Astrocyte (in vitro differentiated cells and primary cell): ENCODE measurements around the gene EMP1. TPM values are rescaled to one million over a fixed set of nuclear protein-coding genes. Genes with fewer than 3 reads are reported as not detected.

Source experiments
- DNase-seq: peaks from one replicate; pipeline ENCODE4 v3.0.0-alpha.2; 2010; ENCODE audit warnings: low read depth
- FAIRE-seq: peaks from 2 replicates; lab custom pipeline; 2011; peaks lifted over from hg19 to GRCh38; lab: Jason Lieb, UNC
- H2AFZ ChIP-seq: 2 replicates; pipeline ENCODE4 v1.6.0; 2012; ENCODE audit warnings: low read depth, low read length, inconsistent platforms
- H3K27ac ChIP-seq: 2 replicates; pipeline ENCODE4 v1.5.1; 2011; ENCODE audit warnings: low read depth, low read length, inconsistent platforms
- H3K27me3 ChIP-seq: 2 replicates; pipeline ENCODE4 v1.6.0; 2011; ENCODE audit warnings: low read length, inconsistent platforms; ENCODE audit not compliant: insufficient read depth
- H3K36me3 ChIP-seq: 2 replicates; pipeline ENCODE4 v1.5.1; 2011; ENCODE audit warnings: low read length, inconsistent platforms; ENCODE audit not compliant: insufficient read depth
- H3K4me1 ChIP-seq: 2 replicates; pipeline ENCODE4 v1.5.1; 2011; ENCODE audit warnings: low read length, inconsistent platforms; ENCODE audit not compliant: insufficient read depth
- H3K4me2 ChIP-seq: 2 replicates; pipeline ENCODE4 v1.6.0; 2012; ENCODE audit warnings: low read length, inconsistent platforms
- H3K4me3 ChIP-seq: 2 replicates; pipeline ENCODE4 v1.5.1; 2011; ENCODE audit warnings: low read depth, mild to moderate bottlenecking, low read length, inconsistent platforms; ENCODE audit not compliant: insufficient read depth
- H3K79me2 ChIP-seq: 2 replicates; pipeline ENCODE4 v1.6.0; 2012; ENCODE audit warnings: mild to moderate bottlenecking, low read length, inconsistent platforms; ENCODE audit not compliant: insufficient read depth
- H3K9ac ChIP-seq: 2 replicates; pipeline ENCODE4 v1.6.0; 2012; ENCODE audit warnings: mild to moderate bottlenecking, low read length, inconsistent platforms
- H3K9me3 ChIP-seq: 2 replicates; pipeline ENCODE4 v1.5.1; 2012; ENCODE audit warnings: low read depth, mild to moderate bottlenecking, low read length, inconsistent platforms; ENCODE audit not compliant: insufficient read depth
- H4K20me1 ChIP-seq: 2 replicates; pipeline ENCODE4 v1.6.0; 2012; ENCODE audit warnings: low read length, inconsistent platforms; ENCODE audit not compliant: insufficient read depth
- H3K27ac Mint-ChIP-seq: one replicate; pipeline ENCODE4 v1.8.0; 2021; ENCODE audit warnings: mild to moderate bottlenecking, mixed read lengths; ENCODE audit not compliant: unreplicated experiment
- H3K27me3 Mint-ChIP-seq: one replicate; pipeline ENCODE4 v1.8.0; 2021; ENCODE audit warnings: low read depth, mixed read lengths; ENCODE audit not compliant: unreplicated experiment
- H3K36me3 Mint-ChIP-seq: one replicate; pipeline ENCODE4 v1.8.0; 2021; ENCODE audit warnings: low read depth, mixed read lengths; ENCODE audit not compliant: unreplicated experiment
- H3K4me1 Mint-ChIP-seq: one replicate; pipeline ENCODE4 v1.8.0; 2021; ENCODE audit warnings: low read depth, mixed read lengths; ENCODE audit not compliant: unreplicated experiment
- H3K4me3 Mint-ChIP-seq: one replicate; pipeline ENCODE4 v1.8.0; 2021; ENCODE audit warnings: mild to moderate bottlenecking, moderate library complexity, mixed read lengths; ENCODE audit not compliant: unreplicated experiment
- H3K9me3 Mint-ChIP-seq: one replicate; pipeline ENCODE4 v1.8.0; 2021; ENCODE audit warnings: mild to moderate bottlenecking, mixed read lengths; ENCODE audit not compliant: unreplicated experiment
- EZH2 ChIP-seq: IDR thresholded peaks from 2 replicates; pipeline ENCODE4 v1.6.1; 2012; ENCODE audit warnings: mild to moderate bottlenecking, low read length, inconsistent platforms; ENCODE audit not compliant: insufficient read depth
- total RNA-seq: library from RNA; stranded (reverse); gene quantifications from 2 replicates; pipeline ENCODE4 v1.2.1, GENCODE V29; 2021
- TF ChIP-seq, protein P1 (sequence below): IDR thresholded peaks from 2 replicates; pipeline ENCODE4 v1.5.1; 2011; ENCODE audit warnings: low read depth, mild to moderate bottlenecking, inconsistent platforms, low read length, moderate library complexity; ENCODE audit not compliant: insufficient read depth

EMP1 gene
- total RNA-seq, 1 donor from 2014 or later: 71.7 TPM

- H3K36me3 ChIP-seq: peaks cover 29% of the 10 kb centered on the region
- no peak overlapping the region for H3K27ac Mint-ChIP-seq
- peaks cover 3% of the 10 kb centered on the region for H3K9me3 Mint-ChIP-seq
- peaks cover 5% of the 10 kb centered on the region for H3K36me3 Mint-ChIP-seq
- H2AFZ ChIP-seq: no peak overlapping the region
- H3K79me2 ChIP-seq: no peaks in the 10 kb centered on the region
- no peak overlapping the region for H3K4me3 ChIP-seq
- DNase-seq: no peak
- no peak overlapping the region for H3K4me3 Mint-ChIP-seq
- H3K27me3 ChIP-seq: no peaks in the 10 kb centered on the region
- FAIRE-seq: no peak
- H3K27me3 Mint-ChIP-seq: no peaks in the 10 kb centered on the region
- H3K4me2 ChIP-seq: no peak overlapping the region
- no peaks in the 10 kb centered on the region for H3K9me3 ChIP-seq
- H4K20me1 ChIP-seq: no peaks in the 10 kb centered on the region
- TF ChIP-seq, protein P1, sequence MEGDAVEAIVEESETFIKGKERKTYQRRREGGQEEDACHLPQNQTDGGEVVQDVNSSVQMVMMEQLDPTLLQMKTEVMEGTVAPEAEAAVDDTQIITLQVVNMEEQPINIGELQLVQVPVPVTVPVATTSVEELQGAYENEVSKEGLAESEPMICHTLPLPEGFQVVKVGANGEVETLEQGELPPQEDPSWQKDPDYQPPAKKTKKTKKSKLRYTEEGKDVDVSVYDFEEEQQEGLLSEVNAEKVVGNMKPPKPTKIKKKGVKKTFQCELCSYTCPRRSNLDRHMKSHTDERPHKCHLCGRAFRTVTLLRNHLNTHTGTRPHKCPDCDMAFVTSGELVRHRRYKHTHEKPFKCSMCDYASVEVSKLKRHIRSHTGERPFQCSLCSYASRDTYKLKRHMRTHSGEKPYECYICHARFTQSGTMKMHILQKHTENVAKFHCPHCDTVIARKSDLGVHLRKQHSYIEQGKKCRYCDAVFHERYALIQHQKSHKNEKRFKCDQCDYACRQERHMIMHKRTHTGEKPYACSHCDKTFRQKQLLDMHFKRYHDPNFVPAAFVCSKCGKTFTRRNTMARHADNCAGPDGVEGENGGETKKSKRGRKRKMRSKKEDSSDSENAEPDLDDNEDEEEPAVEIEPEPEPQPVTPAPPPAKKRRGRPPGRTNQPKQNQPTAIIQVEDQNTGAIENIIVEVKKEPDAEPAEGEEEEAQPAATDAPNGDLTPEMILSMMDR: no peak
- no peak for TF ChIP-seq EZH2
- H3K27ac ChIP-seq: no peak overlapping the region
- H3K4me1 ChIP-seq: peaks cover 18% of the 10 kb centered on the region
- H3K9ac ChIP-seq: no peak overlapping the region
- peaks cover 2% of the 10 kb centered on the region for H3K4me1 Mint-ChIP-seq
Observed at GRCh38 chr12:13219320-13219719, 22.8 kb downstream of the EMP1 start.

DNA sequence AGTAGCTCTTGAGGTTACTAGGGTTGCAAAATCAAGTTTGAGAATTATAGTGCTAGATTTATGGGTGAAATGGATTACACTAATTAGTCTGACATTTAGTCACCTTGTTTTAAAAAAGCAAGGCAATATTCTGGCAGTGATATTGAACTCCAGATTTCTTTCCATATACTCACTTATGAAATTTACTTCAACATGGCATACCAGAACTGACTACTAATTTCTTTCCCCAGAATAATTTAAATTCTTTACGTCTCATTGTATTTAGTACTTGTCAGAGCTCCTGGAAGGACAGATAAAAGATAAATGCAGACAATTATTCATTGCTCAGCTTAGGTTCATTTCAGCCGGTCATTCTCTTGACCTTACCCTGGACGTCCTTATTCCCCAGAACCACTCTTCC is 24.3 kb downstream of the EMP1 start:
- H3K9me3 Mint-ChIP-seq: peaks cover 3% of the 10 kb centered on the region
- H3K4me2 ChIP-seq: no peak overlapping the region

GRCh38 chr12:13222076-13222475 is 25.6 kb downstream of the EMP1 start:
- TF ChIP-seq, protein P1: no peak
- TF ChIP-seq EZH2: no peak
- FAIRE-seq (no peak), DNase-seq (no peak)
- Histone ChIP-seq H2AFZ (no peak overlapping the region), H3K27ac (no peak overlapping the region), H3K36me3 (peaks cover 5% of the 10 kb centered on the region), H3K9me3 (no peaks in the 10 kb centered on the region), H3K9ac (no peak overlapping the region), H3K79me2 (no peaks in the 10 kb centered on the region), H4K20me1 (no peaks in the 10 kb centered on the region), H3K4me1 (peaks cover 18% of the 10 kb centered on the region), H3K4me2 (no peak overlapping the region), H3K4me3 (no peak overlapping the region), H3K27me3 (no peaks in the 10 kb centered on the region)
- H3K9me3 Mint-ChIP-seq: peaks cover 3% of the 10 kb centered on the region
- H3K27me3 Mint-ChIP-seq: peaks cover 1% of the 10 kb centered on the region
- no peak overlapping the region for H3K4me3 Mint-ChIP-seq
- H3K4me1 Mint-ChIP-seq: peaks cover 2% of the 10 kb centered on the region
- H3K36me3 Mint-ChIP-seq: peaks cover 5% of the 10 kb centered on the region
- H3K27ac Mint-ChIP-seq: no peak overlapping the region

More for the DNA sequence above, 24.3 kb downstream of the EMP1 start:
- H3K36me3 Mint-ChIP-seq: peaks cover 5% of the 10 kb centered on the region
- no peaks in the 10 kb centered on the region for H3K27me3 ChIP-seq
- H3K79me2 ChIP-seq: no peaks in the 10 kb centered on the region
- H3K4me1 ChIP-seq: peaks cover 18% of the 10 kb centered on the region
- H3K9ac ChIP-seq: no peak overlapping the region
- no peak overlapping the region for H3K27ac Mint-ChIP-seq
- H3K4me3 ChIP-seq: no peak overlapping the region
- DNase-seq: peak; percentile 57
- no peak overlapping the region for H2AFZ ChIP-seq
- no peaks in the 10 kb centered on the region for H3K9me3 ChIP-seq
- H3K36me3 ChIP-seq: peaks cover 16% of the 10 kb centered on the region
- no peaks in the 10 kb centered on the region for H4K20me1 ChIP-seq
- peaks cover 2% of the 10 kb centered on the region for H3K4me1 Mint-ChIP-seq
- H3K27ac ChIP-seq: no peak overlapping the region
- FAIRE-seq: peak; percentile 65
- TF ChIP-seq, protein P1: no peak
- no peak for TF ChIP-seq EZH2
- no peaks in the 10 kb centered on the region for H3K27me3 Mint-ChIP-seq
- no peak overlapping the region for H3K4me3 Mint-ChIP-seq
